ENCODE measurements around the gene SLIT3.

DNA sequence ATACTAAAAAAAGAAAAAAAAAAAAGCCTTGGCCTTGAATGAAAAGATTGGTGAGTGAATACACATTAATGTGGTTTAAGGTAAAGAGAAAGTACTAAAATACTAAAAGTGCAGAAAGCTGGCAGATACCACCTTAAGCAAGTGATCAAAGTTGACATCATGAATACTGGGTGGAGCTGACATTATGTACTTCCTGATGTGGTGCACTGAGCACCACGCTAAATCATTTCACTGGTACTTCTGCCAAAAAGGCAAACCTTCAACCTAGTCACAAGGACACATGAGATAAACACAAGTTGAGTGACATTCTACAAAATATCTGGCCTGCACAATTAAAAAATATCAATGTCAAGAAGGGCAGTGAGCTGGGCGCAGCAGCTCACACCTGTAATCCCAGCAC is 687.9 kb downstream of the SLIT3 start:
- TF ChIP-seq, protein P1, sequence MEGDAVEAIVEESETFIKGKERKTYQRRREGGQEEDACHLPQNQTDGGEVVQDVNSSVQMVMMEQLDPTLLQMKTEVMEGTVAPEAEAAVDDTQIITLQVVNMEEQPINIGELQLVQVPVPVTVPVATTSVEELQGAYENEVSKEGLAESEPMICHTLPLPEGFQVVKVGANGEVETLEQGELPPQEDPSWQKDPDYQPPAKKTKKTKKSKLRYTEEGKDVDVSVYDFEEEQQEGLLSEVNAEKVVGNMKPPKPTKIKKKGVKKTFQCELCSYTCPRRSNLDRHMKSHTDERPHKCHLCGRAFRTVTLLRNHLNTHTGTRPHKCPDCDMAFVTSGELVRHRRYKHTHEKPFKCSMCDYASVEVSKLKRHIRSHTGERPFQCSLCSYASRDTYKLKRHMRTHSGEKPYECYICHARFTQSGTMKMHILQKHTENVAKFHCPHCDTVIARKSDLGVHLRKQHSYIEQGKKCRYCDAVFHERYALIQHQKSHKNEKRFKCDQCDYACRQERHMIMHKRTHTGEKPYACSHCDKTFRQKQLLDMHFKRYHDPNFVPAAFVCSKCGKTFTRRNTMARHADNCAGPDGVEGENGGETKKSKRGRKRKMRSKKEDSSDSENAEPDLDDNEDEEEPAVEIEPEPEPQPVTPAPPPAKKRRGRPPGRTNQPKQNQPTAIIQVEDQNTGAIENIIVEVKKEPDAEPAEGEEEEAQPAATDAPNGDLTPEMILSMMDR (IDR thresholded peaks at IDR 0.05; ENCODE audit: borderline replicate concordance, extremely low read depth, low read length, poor library complexity, severe bottlenecking) = no peak
- no peak for TF ChIP-seq EZH2 (IDR thresholded peaks at IDR 0.05; ENCODE audit: borderline replicate concordance, low read depth, low read length, severe bottlenecking)

Measured in DND-41 (cell line).